Transverse colon (tissue), 3 donors: ENCODE results near the gene CARD19.

ENCODE experiments used
- EP300 ChIP-seq: sonication (generic); formaldehyde crosslinking; IDR thresholded peaks from one replicate; pipeline ENCODE4 v1.6.1; 2017; ENCODE audit warnings: antibody characterized with exemption, low read depth
- POLR2A ChIP-seq: fragments of 450-650 bp; IDR thresholded peaks from one replicate; pipeline ENCODE4 v1.6.1; 2016; ENCODE audit warnings: antibody characterized with exemption, mild to moderate bottlenecking, moderate library complexity
- TF ChIP-seq, protein P1 (sequence below), 5 experiments: fragments of 200-600 bp in 3 of 5; fragments of 450-650 bp in 2 of 5; sonication (generic) in 3 of 5; IDR thresholded peaks; 1 replicate in 2 of 5; 2 replicates in 3 of 5; pipeline ENCODE4 v1.5.1; 2016 to 2017; ENCODE audit warnings: antibody characterized with exemption in 5 of 5, inconsistent platforms in 3 of 5, mild to moderate bottlenecking in 2 of 5, moderate library complexity in 1 of 5

DNA sequence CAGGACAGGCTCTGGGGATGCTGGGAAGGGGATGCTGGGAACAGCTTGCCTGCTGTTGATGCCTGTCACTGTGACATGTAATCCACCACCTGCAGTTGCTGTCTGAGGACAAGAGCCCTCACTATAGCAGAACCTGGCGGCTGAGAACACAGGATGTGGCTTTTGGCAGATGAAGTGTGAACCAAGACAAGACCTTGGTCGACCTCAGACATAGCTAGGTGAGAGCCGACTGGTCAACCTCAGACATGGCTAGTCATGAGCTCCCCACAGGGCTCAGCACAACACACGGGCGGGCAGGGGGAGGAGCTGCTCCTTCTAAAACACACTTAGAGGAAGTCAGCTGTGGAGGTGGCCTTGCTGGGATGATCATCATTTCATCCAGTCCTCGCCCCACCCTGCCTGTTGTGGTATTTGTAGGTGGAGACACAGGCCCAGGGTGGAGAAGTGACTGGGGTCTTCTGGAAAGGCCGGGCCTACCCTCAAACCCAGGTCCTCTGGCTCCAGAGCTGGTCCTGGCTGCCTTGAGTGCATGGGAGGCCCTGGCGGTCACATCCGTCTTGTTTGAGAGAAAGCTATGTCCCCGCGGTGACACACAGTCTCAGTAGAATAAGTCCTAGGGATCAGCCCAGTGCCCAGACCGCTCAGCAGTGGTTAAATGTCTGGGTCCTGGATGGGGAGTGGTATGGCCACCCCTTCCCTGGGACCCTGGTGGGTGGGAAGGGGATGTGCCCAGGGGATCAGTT is 31.5 kb upstream of the CARD19 start:
- TF ChIP-seq POLR2A (peak; percentile 40), EP300 (no peak)
- TF ChIP-seq, protein P1, sequence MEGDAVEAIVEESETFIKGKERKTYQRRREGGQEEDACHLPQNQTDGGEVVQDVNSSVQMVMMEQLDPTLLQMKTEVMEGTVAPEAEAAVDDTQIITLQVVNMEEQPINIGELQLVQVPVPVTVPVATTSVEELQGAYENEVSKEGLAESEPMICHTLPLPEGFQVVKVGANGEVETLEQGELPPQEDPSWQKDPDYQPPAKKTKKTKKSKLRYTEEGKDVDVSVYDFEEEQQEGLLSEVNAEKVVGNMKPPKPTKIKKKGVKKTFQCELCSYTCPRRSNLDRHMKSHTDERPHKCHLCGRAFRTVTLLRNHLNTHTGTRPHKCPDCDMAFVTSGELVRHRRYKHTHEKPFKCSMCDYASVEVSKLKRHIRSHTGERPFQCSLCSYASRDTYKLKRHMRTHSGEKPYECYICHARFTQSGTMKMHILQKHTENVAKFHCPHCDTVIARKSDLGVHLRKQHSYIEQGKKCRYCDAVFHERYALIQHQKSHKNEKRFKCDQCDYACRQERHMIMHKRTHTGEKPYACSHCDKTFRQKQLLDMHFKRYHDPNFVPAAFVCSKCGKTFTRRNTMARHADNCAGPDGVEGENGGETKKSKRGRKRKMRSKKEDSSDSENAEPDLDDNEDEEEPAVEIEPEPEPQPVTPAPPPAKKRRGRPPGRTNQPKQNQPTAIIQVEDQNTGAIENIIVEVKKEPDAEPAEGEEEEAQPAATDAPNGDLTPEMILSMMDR (IDR thresholded peaks at IDR 0.05), result no peak
